Neural cell (in vitro differentiated cells): ENCODE measurements around the gene HDGF. TPM values are rescaled to one million over a fixed set of nuclear protein-coding genes. Genes with fewer than 3 reads are reported as not detected.

Experiments used
- H2AFZ ChIP-seq: fragments of 200-600, 300-800 bp; sonication (generic), shearing (Covaris generic); 2 replicates; pipeline ENCODE4 v1.6.0; 2014; ENCODE audit warnings: low read depth, mild to moderate bottlenecking, antibody characterized with exemption, low read length, moderate library complexity
- H3F3A ChIP-seq: fragments of 200-600 bp; shearing (Covaris generic); 2 replicates; pipeline ENCODE4 v1.6.1; 2016; ENCODE audit warnings: mild to moderate bottlenecking, moderate library complexity, mixed read lengths, antibody characterized with exemption, low read length; ENCODE audit not compliant: insufficient read depth, poor library complexity, severe bottlenecking
- H3K27ac ChIP-seq: fragments of 200-600, 300-800 bp; sonication (generic), shearing (Covaris generic); 2 replicates; pipeline ENCODE4 v1.5.1; 2014; ENCODE audit warnings: mild to moderate bottlenecking, low read length, moderate library complexity
- H3K27me3 ChIP-seq: fragments of 300-800, 200-600 bp; sonication (generic), shearing (Covaris generic); 2 replicates; pipeline ENCODE4 v1.6.0; 2014; ENCODE audit warnings: mild to moderate bottlenecking, low read depth, low read length, moderate library complexity; ENCODE audit not compliant: insufficient read depth
- H3K36me3 ChIP-seq: fragments of 300-800, 200-600 bp; sonication (generic), shearing (Covaris generic); 2 replicates; pipeline ENCODE4 v1.5.1; 2014; ENCODE audit warnings: mild to moderate bottlenecking, antibody characterized with exemption, low read length, moderate library complexity; ENCODE audit not compliant: insufficient read depth
- H3K4me2 ChIP-seq: fragments of 300-800, 200-600 bp; sonication (generic), shearing (Covaris generic); 2 replicates; pipeline ENCODE4 v1.6.0; 2014; ENCODE audit warnings: mild to moderate bottlenecking, low read length
- H3K4me3 ChIP-seq: fragments of 300-800, 200-600 bp; sonication (generic), shearing (Covaris generic); 2 replicates; pipeline ENCODE4 v1.5.1; 2014; ENCODE audit warnings: mild to moderate bottlenecking, low read length, moderate library complexity
- H3K79me2 ChIP-seq: fragments of 200-600 bp; shearing (Covaris generic); replicated peaks from 2 replicates; pipeline ENCODE4 v1.6.0; 2014; ENCODE audit warnings: mild to moderate bottlenecking, low read length, moderate library complexity; ENCODE audit not compliant: insufficient read depth
- H3K9ac ChIP-seq: fragments of 300-800, 200-600 bp; sonication (generic), shearing (Covaris generic); 2 replicates; pipeline ENCODE4 v1.6.1; 2016; ENCODE audit warnings: mild to moderate bottlenecking, low read length, mixed read lengths
- H3K9me2 ChIP-seq: fragments of 200-600 bp; shearing (Covaris generic); 2 replicates; pipeline ENCODE4 v1.6.1; 2016; ENCODE audit warnings: mild to moderate bottlenecking, low read length, mixed read lengths; ENCODE audit not compliant: insufficient read depth
- H3K9me3 ChIP-seq: fragments of 200-600, 300-800 bp; sonication (generic), shearing (Covaris generic); 2 replicates; pipeline ENCODE4 v1.6.1; 2016; ENCODE audit warnings: mild to moderate bottlenecking, mixed run types, low read length, moderate library complexity, mixed read lengths
- H4K20me1 ChIP-seq: fragments of 200-600 bp; shearing (Covaris generic); 2 replicates; pipeline ENCODE4 v1.6.1; 2016; ENCODE audit warnings: mild to moderate bottlenecking, mixed run types; ENCODE audit not compliant: insufficient read depth
- CTCF ChIP-seq: fragments of 450-650 bp; IDR thresholded peaks from 2 replicates; pipeline ENCODE4 v1.5.1; 2014; ENCODE audit warnings: antibody characterized with exemption, mild to moderate bottlenecking, moderate library complexity; ENCODE audit not compliant: poor library complexity, severe bottlenecking
- EP300 ChIP-seq: fragments of 450-650 bp; conservative IDR thresholded peaks from 2 replicates; pipeline ENCODE4 v1.6.1; 2014; ENCODE audit warnings: antibody characterized with exemption, mild to moderate bottlenecking, moderate library complexity; ENCODE audit not compliant: poor library complexity, severe bottlenecking
- EZH2 ChIP-seq: fragments of 200-600, 300-800 bp; shearing (Covaris generic), sonication (generic); IDR thresholded peaks from 2 replicates; pipeline ENCODE4 v1.6.1; 2014; ENCODE audit warnings: antibody characterized with exemption, low read length, borderline replicate concordance, mild to moderate bottlenecking; ENCODE audit not compliant: insufficient read depth, poor library complexity, severe bottlenecking
- MXI1 ChIP-seq: fragments of 450-650 bp; conservative IDR thresholded peaks from 2 replicates; pipeline ENCODE4 v1.6.1; 2014; ENCODE audit warnings: antibody characterized with exemption, mild to moderate bottlenecking; ENCODE audit not compliant: poor library complexity, severe bottlenecking
- POLR2AphosphoS5 ChIP-seq: IDR thresholded peaks from 2 replicates; pipeline ENCODE4 v1.6.1; 2012
- RAD21 ChIP-seq: fragments of 450-650 bp; conservative IDR thresholded peaks from 2 replicates; pipeline ENCODE4 v1.6.1; 2014; ENCODE audit warnings: antibody characterized with exemption, mild to moderate bottlenecking, moderate library complexity
- REST ChIP-seq: IDR thresholded peaks from 2 replicates; pipeline ENCODE4 v1.6.1; 2012; ENCODE audit warnings: borderline replicate concordance
- SMC3 ChIP-seq: fragments of 450-650 bp; conservative IDR thresholded peaks from 2 replicates; pipeline ENCODE4 v1.6.1; 2014; ENCODE audit warnings: antibody characterized with exemption, mild to moderate bottlenecking, moderate library complexity; ENCODE audit not compliant: poor library complexity
- TAF1 ChIP-seq: IDR thresholded peaks from 2 replicates; pipeline ENCODE4 v1.6.1; 2012; ENCODE audit warnings: low read depth
- polyA plus RNA-seq: library from polyadenylated mRNA; depleted of rRNA; stranded (reverse); fragments of >200 nt; gene quantifications from 2 replicates; pipeline ENCODE4 v1.2.3, GENCODE V29; 2014

Gene HDGF
- polyA plus RNA-seq, 1 donor from 2014 or later: 138 TPM

GRCh38 chr1:156749419-156750118 is 1.9 kb downstream of the HDGF start:
- H4K20me1 ChIP-seq: no peaks in the 10 kb centered on the region
- H3K9me2 ChIP-seq: no peaks in the 10 kb centered on the region
- H3K27ac ChIP-seq: no peak overlapping the region
- H3K27me3 ChIP-seq: no peaks in the 10 kb centered on the region
- no peaks in the 10 kb centered on the region for H3F3A ChIP-seq
- no peaks in the 10 kb centered on the region for H3K9me3 ChIP-seq
- H3K4me2 ChIP-seq: no peak overlapping the region
- peak overlapping the region; percentile 94 for H3K9ac ChIP-seq
- H3K36me3 ChIP-seq: no peaks in the 10 kb centered on the region
- peaks cover 77% of the 10 kb centered on the region for H3K79me2 ChIP-seq
- no peak for TF ChIP-seq EZH2
- TF ChIP-seq TAF1: no peak
- no peak for TF ChIP-seq SMC3
- TF ChIP-seq POLR2AphosphoS5: no peak
- TF ChIP-seq EP300: no peak
- TF ChIP-seq MXI1: no peak
- no peak for TF ChIP-seq REST
- no peak for TF ChIP-seq CTCF
- TF ChIP-seq RAD21: no peak
- no peak overlapping the region for H2AFZ ChIP-seq
- peak overlapping the region; percentile 89 for H3K4me3 ChIP-seq

- peak overlapping the region; percentile 93 for H3K27ac ChIP-seq
- H4K20me1 ChIP-seq: no peaks in the 10 kb centered on the region
- peaks cover 77% of the 10 kb centered on the region for H3K79me2 ChIP-seq
- no peak overlapping the region for H3K9ac ChIP-seq
- H3K27me3 ChIP-seq: no peaks in the 10 kb centered on the region
- H3K4me2 ChIP-seq: no peak overlapping the region
- TF ChIP-seq EP300: no peak
- H3K4me3 ChIP-seq: peak overlapping the region; percentile 89
- no peaks in the 10 kb centered on the region for H3K9me3 ChIP-seq
- no peak overlapping the region for H2AFZ ChIP-seq
- no peaks in the 10 kb centered on the region for H3K36me3 ChIP-seq
- H3K9me2 ChIP-seq: no peaks in the 10 kb centered on the region
- H3F3A ChIP-seq: no peaks in the 10 kb centered on the region
These were observed 2.6 kb downstream of the HDGF start for GRCh38 chr1:156748670-156749418.
